Activated CD4-positive, alpha-beta T cell treated with anti-CD3 and anti-CD28 coated beads, Interleukin-2, amount 50 U/mL, for 16 hours (primary cell): Measurements from ENCODE around the gene LRMDA.

Experiments used
- DNase-seq: peaks from one replicate; pipeline ENCODE4 v3.0.0-alpha.2; 2020

LRMDA gene

GRCh38 chr10:76336213-76336963, 905.0 kb downstream of the LRMDA start:
- DNase-seq: no peak

GRCh38 chr10:76337641-76338040, 906.2 kb downstream of the LRMDA start:
- DNase-seq: no peak

GRCh38 chr10:76338187-76338586, 906.8 kb downstream of the LRMDA start:
- DNase-seq: no peak

GRCh38 chr10:76341740-76342139, 910.3 kb downstream of the LRMDA start:
- no peak for DNase-seq

- DNase-seq: no peak
These were observed 911.6 kb downstream of the LRMDA start for GRCh38 chr10:76342996-76343395.

GRCh38 chr10:76347832-76348231, 916.4 kb downstream of the LRMDA start:
- no peak for DNase-seq

GRCh38 chr10:76350583-76350982, 919.2 kb downstream of the LRMDA start:
- DNase-seq: no peak

- no peak for DNase-seq
These were observed 920.9 kb downstream of the LRMDA start for GRCh38 chr10:76352300-76352699.

- no peak for DNase-seq
These were observed 921.9 kb downstream of the LRMDA start for GRCh38 chr10:76353237-76353851.

- DNase-seq: no peak
These were observed 922.9 kb downstream of the LRMDA start for GRCh38 chr10:76354212-76354738.

GRCh38 chr10:76354921-76355320, 923.5 kb downstream of the LRMDA start:
- DNase-seq: no peak

GRCh38 chr10:76356557-76356956, 925.1 kb downstream of the LRMDA start:
- DNase-seq: no peak

GRCh38 chr10:76357726-76358415, 926.4 kb downstream of the LRMDA start:
- DNase-seq: no peak

GRCh38 chr10:76358743-76359395, 927.4 kb downstream of the LRMDA start:
- DNase-seq: no peak

- DNase-seq: no peak
These were observed 944.3 kb downstream of the LRMDA start for GRCh38 chr10:76375761-76376160.

GRCh38 chr10:76382381-76382851, 951.0 kb downstream of the LRMDA start:
- DNase-seq: no peak

GRCh38 chr10:76388321-76389023, 957.0 kb downstream of the LRMDA start:
- no peak for DNase-seq

- no peak for DNase-seq
These were observed 962.7 kb downstream of the LRMDA start for GRCh38 chr10:76393875-76394706.

GRCh38 chr10:76394707-76395042, 963.3 kb downstream of the LRMDA start:
- no peak for DNase-seq

- no peak for DNase-seq
These were observed 963.8 kb downstream of the LRMDA start for GRCh38 chr10:76395251-76395650.

- no peak for DNase-seq
These were observed 964.7 kb downstream of the LRMDA start for GRCh38 chr10:76396134-76396533.
